T-cell (primary cell): ENCODE data around the gene VPS37C. TPM values are rescaled to one million over a fixed set of nuclear protein-coding genes. Genes with fewer than 3 reads are reported as not detected.
A peak's percentile ranks its signal among the peaks of the same experiment; 100 is the strongest.

ENCODE experiments used
- ATAC-seq, 4 experiments: fragments of 200-7000 bp in 3 of 4; fragments of 150-1000 bp in 1 of 4; cut with Tn5 transposase; replicated peaks in 1 of 4; 1 replicate in 3 of 4; 2 replicates in 1 of 4; pipeline ENCODE4 v1.10.0; 2021; ENCODE audit warnings: moderate library complexity in 3 of 4, mild to moderate bottlenecking in 2 of 4, moderate number of reproducible peaks in 1 of 4
- CTCF ChIA-PET, 2 donors: fragments of 300-600 bp; sonication (Branson Sonifier 250); formaldehyde crosslinking; loops; one replicate each; lab custom pipeline; 2022; ENCODE audit warnings: antibody characterized with exemption in 2 of 2; lab: Charles Lee
- POLR2A ChIA-PET, 2 donors: fragments of 300-600 bp; sonication (Branson Sonifier 250); formaldehyde crosslinking; loops; one replicate each; lab custom pipeline; 2022; ENCODE audit warnings: antibody characterized with exemption in 2 of 2; lab: Charles Lee
- DNase-seq, 35 experiments: peaks; one replicate each; pipeline versions ENCODE4 v3.0.0 to v3.0.0-alpha.2; 2013 to 2023
- H3K27ac ChIP-seq: one replicate; pipeline ENCODE4 v1.5.1; 2013; ENCODE audit warnings: low read length
- H3K27me3 ChIP-seq, 2 experiments: replicated peaks in 1 of 2; 1 replicate in 1 of 2; 2 replicates in 1 of 2; pipeline versions ENCODE4 v1.6.1 to v1.7.0; 2013; ENCODE audit warnings: low read length in 1 of 2, mixed read lengths in 1 of 2; ENCODE audit not compliant: control insufficient read depth in 2 of 2, insufficient read depth in 2 of 2; ENCODE audit errors: extremely low read depth in 1 of 2
- H3K36me3 ChIP-seq, 2 donors: 1 replicate in 1 of 2; 2 replicates in 1 of 2; pipeline versions ENCODE4 v1.6.1 to v1.7.0; 2013; ENCODE audit warnings: low read length in 1 of 2; ENCODE audit not compliant: control insufficient read depth in 2 of 2, insufficient read depth in 1 of 2; ENCODE audit errors: extremely low read depth in 1 of 2
- H3K4me1 ChIP-seq, 2 experiments: 1 replicate in 1 of 2; 2 replicates in 1 of 2; pipeline versions ENCODE4 v1.6.1 to v1.7.0; 2013; ENCODE audit warnings: low read length in 2 of 2, mixed read lengths in 1 of 2; ENCODE audit not compliant: insufficient read depth in 2 of 2, control insufficient read depth in 1 of 2; ENCODE audit errors: extremely low read depth in 1 of 2
- H3K4me3 ChIP-seq, 2 donors: 1 replicate in 1 of 2; 2 replicates in 1 of 2; pipeline versions ENCODE4 v1.5.1 to v1.7.0; 2013; ENCODE audit warnings: mild to moderate bottlenecking in 2 of 2, low read length in 1 of 2, moderate library complexity in 1 of 2; ENCODE audit not compliant: control insufficient read depth in 1 of 2; ENCODE audit errors: extremely low read depth in 1 of 2
- H3K9me3 ChIP-seq: 2 replicates; pipeline ENCODE4 v1.7.0; 2013
- H3K27ac Mint-ChIP-seq, 2 donors: one replicate each; pipeline ENCODE4 v1.8.0; 2020 to 2021; ENCODE audit warnings: mild to moderate bottlenecking in 2 of 2, mixed read lengths in 2 of 2
- H3K27me3 Mint-ChIP-seq, 2 donors: one replicate each; pipeline ENCODE4 v1.8.0; 2021 to 2022; ENCODE audit warnings: mixed read lengths in 2 of 2
- H3K36me3 Mint-ChIP-seq: one replicate; pipeline ENCODE4 v1.8.0; 2021; ENCODE audit warnings: mixed read lengths
- H3K4me1 Mint-ChIP-seq, 3 donors: one replicate each; pipeline ENCODE4 v1.8.0; 2020 to 2022; ENCODE audit warnings: mixed read lengths in 3 of 3, mild to moderate bottlenecking in 1 of 3
- H3K4me3 Mint-ChIP-seq, 3 donors: one replicate each; pipeline ENCODE4 v1.8.0; 2020 to 2022; ENCODE audit warnings: mild to moderate bottlenecking in 3 of 3, mixed read lengths in 3 of 3, moderate library complexity in 3 of 3
- H3K9me3 Mint-ChIP-seq, 3 donors: one replicate each; pipeline ENCODE4 v1.8.0; 2020 to 2022; ENCODE audit warnings: mixed read lengths in 3 of 3
- WGBS: methylation state at CpG from one replicate; pipeline ENCODE4 v1.1.5; 2013; ENCODE audit warnings: missing lambda C conversion rate; ENCODE audit not compliant: insufficient coverage; 5-methylcytosine and 5-hydroxymethylcytosine counted together
- total RNA-seq, 35 experiments: library from RNA in 6 of 35; stranded (reverse) in 6 of 35; fragments of 120-200 nt in 1 of 35; gene quantifications; one replicate each; pipeline versions ENCODE4 v1.2.1 to v1.2.4 and lab custom pipeline; 2013 to 2026

The VPS37C gene
- total RNA-seq, 5 donors from 2014 or later (not counting 1 experiment from before 2014, with no cell fraction given): 3.3 to 7.9 (median 7.3) TPM

- peak overlapping the region; percentile 86 for H3K27ac ChIP-seq
- CTCF ChIA-PET: interaction anchor here (0.7 to 2.7 kb wide), 7 partner anchors 8 to 142 kb away, joined by 3 to 11 read pairs (median 6); no protein-coding TSS in a partner anchor
- ATAC-seq (no peak), DNase-seq (no peak)
- peaks cover 91 to 94% (median 94%) of the 10 kb centered on the region in 3 donors for H3K4me1 Mint-ChIP-seq
- no peaks in the 10 kb centered on the region for H3K27me3 ChIP-seq
- peak overlapping the region in 2 of 3 donors; percentile 57 to 73 for H3K4me3 Mint-ChIP-seq
- H3K36me3 Mint-ChIP-seq: peaks cover 54% of the 10 kb centered on the region
- H3K4me1 ChIP-seq: peaks cover 72 to 89% of the 10 kb centered on the region in 2 experiments
- no peaks in the 10 kb centered on the region for H3K9me3 Mint-ChIP-seq
- no peaks in the 10 kb centered on the region for H3K27me3 Mint-ChIP-seq
- 89% methylated on average over 3 of the region's 6 CpGs for WGBS
- peaks cover 14 to 68% of the 10 kb centered on the region in 2 donors for H3K36me3 ChIP-seq
- POLR2A ChIA-PET: interaction anchor here (0.5 to 2.0 kb wide), 7 partner anchors 7 to 70 kb away, joined by 3 to 10 read pairs (median 4); partner anchors contain the start of gene CD5 (in 1 of the 2)
- H3K9me3 ChIP-seq: no peaks in the 10 kb centered on the region
- no peak overlapping the region for H3K4me3 ChIP-seq
- peak overlapping the region in 1 of 2 donors; percentile 82 for H3K27ac Mint-ChIP-seq
Observed at GRCh38 chr11:61112575-61112974, 48.7 kb downstream of the VPS37C start.

- ChIA-PET CTCF (interaction anchor here in 1 of 2 donors (0.5 to 2.7 kb wide), 9 partner anchors 8 to 142 kb away, joined by 3 to 11 read pairs (median 5); no protein-coding TSS in a partner anchor), POLR2A (interaction anchor here (0.9 to 2.0 kb wide), 5 partner anchors 8 to 70 kb away, joined by 3 to 6 read pairs (median 4); no protein-coding TSS in a partner anchor)
- H3K36me3 Mint-ChIP-seq: peaks cover 56% of the 10 kb centered on the region
- H3K4me3 Mint-ChIP-seq: peak overlapping the region in 2 of 3 donors; percentile 57 to 73
- 7% methylated on average over 5 of the region's 11 CpGs for WGBS
- peak in 32 of 35 experiments; percentile 41 to 77 (median 58) for DNase-seq
- peak; percentile 80 to 89 (median 84) for ATAC-seq
- H3K27ac Mint-ChIP-seq: peak overlapping the region in 1 of 2 donors; percentile 82
- H3K27me3 ChIP-seq: no peaks in the 10 kb centered on the region
- H3K4me1 Mint-ChIP-seq: peaks cover 94 to 98% (median 97%) of the 10 kb centered on the region in 3 donors
- peaks cover 78 to 95% of the 10 kb centered on the region in 2 experiments for H3K4me1 ChIP-seq
- H3K27me3 Mint-ChIP-seq: no peaks in the 10 kb centered on the region
- H3K36me3 ChIP-seq: peaks cover 13 to 71% of the 10 kb centered on the region in 2 donors
- H3K27ac ChIP-seq: peak overlapping the region; percentile 86
- H3K9me3 Mint-ChIP-seq: no peaks in the 10 kb centered on the region
- H3K4me3 ChIP-seq: peak overlapping the region; percentile 4 to 15
- no peaks in the 10 kb centered on the region for H3K9me3 ChIP-seq
Observed at GRCh38 chr11:61111786-61112517, 49.3 kb downstream of the VPS37C start.

GRCh38 chr11:61111050-61111435 lies 50.2 kb downstream of the VPS37C start:
- no peak for DNase-seq
- H3K27me3 Mint-ChIP-seq: no peaks in the 10 kb centered on the region
- no peaks in the 10 kb centered on the region for H3K9me3 ChIP-seq
- WGBS: 64% methylated on average over 2 of the region's 6 CpGs
- peak overlapping the region; percentile 86 for H3K27ac ChIP-seq
- peak overlapping the region in 2 of 3 donors; percentile 57 to 73 for H3K4me3 Mint-ChIP-seq
- peak overlapping the region in 1 of 2 donors; percentile 82 for H3K27ac Mint-ChIP-seq
- peaks cover 52% of the 10 kb centered on the region for H3K36me3 Mint-ChIP-seq
- no peak for ATAC-seq
- no peak overlapping the region for H3K4me3 ChIP-seq
- POLR2A ChIA-PET: interaction anchor here (0.9 to 2.0 kb wide), 7 partner anchors 9 to 69 kb away, joined by 3 to 6 read pairs (median 4); partner anchors contain the start of gene CD5 (in 1 of the 2)
- H3K4me1 Mint-ChIP-seq: peaks cover 97 to 99% (median 98%) of the 10 kb centered on the region in 3 donors
- H3K4me1 ChIP-seq: peaks cover 84 to 98% of the 10 kb centered on the region in 2 experiments
- no peaks in the 10 kb centered on the region for H3K9me3 Mint-ChIP-seq
- H3K36me3 ChIP-seq: peaks cover 11 to 62% of the 10 kb centered on the region in 2 donors
- CTCF ChIA-PET: interaction anchor here in 1 of 2 donors (0.5 to 2.7 kb wide), 4 partner anchors 9 to 141 kb away, joined by 3 to 11 read pairs (median 7); no protein-coding TSS in a partner anchor
- no peaks in the 10 kb centered on the region for H3K27me3 ChIP-seq

- Mint-ChIP-seq H3K4me1 (peaks cover 97 to 98% (median 98%) of the 10 kb centered on the region in 3 donors), H3K27ac (peak overlapping the region in 1 of 2 donors; percentile 82), H3K27me3 (no peaks in the 10 kb centered on the region), H3K36me3 (peaks cover 47% of the 10 kb centered on the region), H3K4me3 (peak overlapping the region in 2 of 3 donors; percentile 34 to 57), H3K9me3 (no peaks in the 10 kb centered on the region)
- DNase-seq (peak in 15 of 35 experiments; percentile 22 to 71 (median 34)), ATAC-seq (peak in 1 of 4 experiments; percentile 56)
- Histone ChIP-seq H3K27ac (peak overlapping the region; percentile 86), H3K27me3 (no peaks in the 10 kb centered on the region), H3K4me3 (peak overlapping the region in 1 of 2 donors; percentile 41), H3K4me1 (peaks cover 85 to 99% of the 10 kb centered on the region in 2 experiments), H3K36me3 (peaks cover 6 to 58% of the 10 kb centered on the region in 2 donors), H3K9me3 (no peaks in the 10 kb centered on the region)
- ChIA-PET POLR2A (interaction anchor here (0.5 to 2.0 kb wide), 8 partner anchors 8 to 132 kb away, joined by 3 to 6 read pairs (median 4); partner anchors contain the start of gene CD5 (in 1 of the 2)), CTCF (interaction anchor here in 1 of 2 donors (0.6 to 2.7 kb wide), 4 partner anchors 27 to 399 kb away, joined by 4 to 11 read pairs (median 4); no protein-coding TSS in a partner anchor)
- WGBS: 20% methylated on average over 1 of the region's 9 CpGs
Observed at GRCh38 chr11:61110255-61111049, 50.8 kb downstream of the VPS37C start.

- H3K4me1 Mint-ChIP-seq: peaks cover 95 to 97% (median 96%) of the 10 kb centered on the region in 3 donors
- Histone ChIP-seq H3K4me3 (no peak overlapping the region), H3K27ac (peak overlapping the region; percentile 86), H3K9me3 (no peaks in the 10 kb centered on the region), H3K4me1 (peaks cover 84 to 99% of the 10 kb centered on the region in 2 experiments), H3K27me3 (no peaks in the 10 kb centered on the region), H3K36me3 (peaks cover 6 to 54% of the 10 kb centered on the region in 2 donors)
- no peaks in the 10 kb centered on the region for H3K27me3 Mint-ChIP-seq
- H3K36me3 Mint-ChIP-seq: peaks cover 40% of the 10 kb centered on the region
- WGBS: 69% methylated on average over 8 of the region's 8 CpGs
- peak overlapping the region in 1 of 3 donors; percentile 41 for H3K4me3 Mint-ChIP-seq
- no peak for DNase-seq
- no peak for ATAC-seq
- POLR2A ChIA-PET: interaction anchor here (0.5 to 1.8 kb wide), 5 partner anchors 8 to 124 kb away, joined by 3 to 4 read pairs (median 3); partner anchors contain the start of gene CD5 (in 1 of the 2)
- CTCF ChIA-PET: interaction anchor here in 1 of 2 donors (0.7 to 1.1 kb wide), 2 partner anchors 29 to 48 kb away, joined by 4 to 5 read pairs; no protein-coding TSS in a partner anchor
- H3K27ac Mint-ChIP-seq: peak overlapping the region in 1 of 2 donors; percentile 82
- no peaks in the 10 kb centered on the region for H3K9me3 Mint-ChIP-seq
Observed at GRCh38 chr11:61109671-61110070, 51.6 kb downstream of the VPS37C start.
